ENCODE data around the gene DIAPH3.
"Not testable (repeated sequence)": the region's sequence is repeated elsewhere in the genome, so short reads cannot be mapped to it uniquely, and the experiment has no call there.

The DIAPH3 gene

DNA sequence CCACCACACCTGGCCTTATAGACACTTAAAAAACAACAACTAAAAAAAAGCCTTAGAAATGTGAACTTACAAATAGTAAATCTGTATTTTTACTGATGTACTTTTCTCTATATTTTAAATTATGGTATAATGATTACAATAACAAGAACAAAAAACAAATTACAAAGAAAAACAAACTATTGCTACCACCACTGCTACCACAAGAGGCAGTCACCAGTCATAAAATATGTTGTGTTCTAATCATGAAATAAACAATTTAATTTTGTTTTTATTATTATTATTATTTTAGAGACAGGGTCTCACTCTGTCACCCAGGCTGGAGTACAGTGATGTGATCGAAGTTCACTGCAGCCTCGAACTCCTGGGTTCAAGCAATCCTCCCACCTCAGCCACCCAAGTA lies 72.2 kb downstream of the DIAPH3 start:
- no peak for DNase-seq

DNA sequence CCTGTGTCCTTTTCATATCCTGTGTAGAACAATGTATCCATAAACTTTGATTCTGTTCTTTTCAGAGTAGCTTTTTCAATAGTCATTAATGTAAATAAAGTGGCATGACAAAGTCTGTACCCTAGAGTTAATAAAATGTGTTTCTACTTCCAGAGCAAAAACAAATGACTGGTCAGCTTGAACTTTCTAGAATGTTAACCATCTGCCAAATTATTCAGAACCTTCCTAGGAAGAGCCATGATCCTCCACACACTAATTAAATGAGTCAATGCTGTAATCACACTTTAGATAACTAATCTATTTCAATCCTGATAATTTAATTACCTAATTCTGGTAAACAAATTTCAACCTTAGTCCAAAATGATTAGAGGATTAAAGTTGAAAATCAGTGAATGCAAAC lies 73.2 kb downstream of the DIAPH3 start:
- no peak for DNase-seq

DNA sequence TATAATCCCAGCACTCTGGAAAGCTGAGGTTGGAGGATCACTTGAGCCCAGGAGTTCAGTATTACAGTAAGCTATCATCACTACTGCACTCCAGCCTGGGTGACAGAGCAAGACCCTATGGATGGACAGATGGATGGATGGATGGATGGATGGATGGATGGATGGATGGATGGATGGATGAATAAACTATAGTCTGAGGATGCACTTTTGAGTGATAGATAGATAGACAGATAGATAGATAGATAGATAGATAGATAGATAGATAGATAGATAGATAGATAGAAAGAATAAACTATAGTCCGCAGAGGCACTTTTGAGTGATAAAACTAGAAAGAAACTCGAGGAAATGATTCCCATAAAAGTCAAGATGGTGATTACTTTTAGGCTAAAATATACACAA lies 79.9 kb downstream of the DIAPH3 start:
- DNase-seq, result not testable (repeated sequence)

DNA sequence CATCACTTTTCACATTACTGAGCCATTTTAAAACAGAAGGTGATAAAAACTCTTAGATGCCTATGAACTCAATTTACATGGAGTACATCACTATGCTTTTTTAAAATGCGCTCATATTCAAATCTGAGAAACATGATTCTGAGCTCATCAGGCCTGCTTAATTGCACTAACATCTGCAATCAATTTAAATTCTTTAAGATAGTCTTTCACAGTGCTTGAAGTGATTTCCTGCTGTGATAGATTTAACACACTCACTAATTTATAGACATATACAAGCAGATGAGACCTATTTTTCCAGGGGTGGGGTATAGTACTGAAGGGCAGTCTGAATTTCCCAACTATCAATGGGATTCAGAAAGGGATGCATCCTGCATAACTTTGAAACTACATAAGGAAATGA lies 82.9 kb downstream of the DIAPH3 start:
- DNase-seq, result no peak

DNA sequence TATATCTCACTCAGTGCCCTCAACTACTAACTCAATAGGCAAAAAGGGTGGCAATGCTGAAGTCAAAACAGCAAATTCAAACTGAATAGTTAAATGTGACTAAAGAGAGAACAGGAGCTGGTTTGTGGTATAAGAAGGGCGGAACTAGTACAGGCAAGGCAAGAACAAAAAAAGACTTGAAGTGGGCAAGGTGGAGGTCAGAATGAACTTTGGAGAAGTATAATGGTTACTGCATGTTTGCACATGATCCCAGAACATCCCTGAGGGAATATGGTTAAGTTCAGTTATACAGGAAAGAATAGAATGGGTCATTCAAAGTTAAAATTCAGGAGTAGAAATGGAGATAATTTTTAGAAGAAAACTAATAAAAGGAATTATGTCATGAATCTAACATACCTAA lies 85.5 kb downstream of the DIAPH3 start:
- no peak for DNase-seq

DNA sequence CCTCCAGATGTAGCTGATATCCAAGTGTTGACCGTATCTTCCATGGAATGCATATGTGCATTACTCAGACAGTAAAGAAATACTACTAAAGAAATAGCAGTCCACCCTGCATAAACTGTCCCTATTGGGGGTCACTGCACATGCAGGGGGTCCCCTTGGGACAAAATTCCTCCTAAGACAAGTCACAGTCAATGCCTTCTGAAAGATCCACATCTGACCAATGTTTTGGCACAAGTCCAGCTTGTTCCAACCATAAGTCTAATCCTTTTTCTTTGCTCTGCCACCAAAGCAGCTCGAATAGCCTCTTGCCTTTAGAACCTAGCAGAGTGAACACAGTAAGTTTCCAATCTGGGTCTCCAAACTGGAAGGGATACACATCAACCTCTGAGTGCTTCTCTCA lies 87.9 kb downstream of the DIAPH3 start:
- DNase-seq, result no peak

DNA sequence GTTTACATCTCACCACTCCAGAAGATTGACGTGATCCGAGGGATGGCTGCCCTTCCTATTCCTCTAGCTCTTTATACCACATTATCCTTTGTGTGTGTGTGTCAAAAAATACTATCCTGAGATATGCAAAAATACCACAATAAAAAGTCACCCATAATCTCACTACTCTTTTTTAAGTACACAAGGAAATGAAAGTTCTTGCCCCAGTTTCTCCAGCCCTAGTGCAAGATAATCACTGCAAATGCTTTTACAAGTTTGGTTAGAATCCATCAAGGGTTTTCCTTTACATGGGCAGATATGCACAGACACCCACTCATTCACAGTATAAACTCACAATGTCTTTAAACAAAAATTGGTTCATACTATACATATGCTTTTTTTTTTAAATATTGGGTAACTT lies 89.3 kb downstream of the DIAPH3 start:
- DNase-seq, result no peak

DNA sequence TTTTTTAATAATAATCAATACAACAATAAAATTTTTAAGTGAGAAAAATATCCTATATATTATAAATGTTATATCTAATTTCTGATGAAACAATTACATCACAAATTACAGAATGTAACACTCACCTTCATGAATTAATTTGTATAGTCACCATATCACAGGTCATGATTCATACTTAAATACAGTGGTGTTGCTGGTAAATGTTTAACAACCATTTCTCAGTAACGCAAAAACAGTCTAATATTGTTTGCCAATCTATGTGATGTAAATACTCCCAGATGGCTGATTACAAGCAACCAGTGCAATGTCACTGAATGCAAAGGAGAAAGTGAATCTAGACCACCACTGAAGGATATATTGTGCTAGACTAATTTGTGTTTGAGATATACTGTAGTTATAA lies 97.5 kb downstream of the DIAPH3 start:
- DNase-seq, result no peak

DNA sequence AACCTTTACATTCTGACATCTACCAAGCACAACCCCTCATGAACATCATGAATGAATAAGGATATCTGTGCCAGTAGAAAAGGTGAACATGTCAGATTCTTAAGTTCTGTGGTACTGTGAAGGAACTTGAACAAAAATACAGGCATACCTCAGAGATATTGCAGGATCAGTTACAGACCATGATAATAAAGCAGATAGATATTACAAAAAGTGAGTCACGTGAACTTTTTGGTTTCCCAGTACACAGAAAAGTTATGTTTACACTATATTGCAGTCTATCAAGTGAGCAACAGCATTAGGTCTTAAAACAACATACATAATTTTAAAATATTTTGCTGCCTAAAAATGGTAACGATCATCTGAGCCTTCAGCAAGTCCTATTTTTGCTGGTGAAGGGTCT lies 101.2 kb downstream of the DIAPH3 start:
- no peak for DNase-seq

DNA sequence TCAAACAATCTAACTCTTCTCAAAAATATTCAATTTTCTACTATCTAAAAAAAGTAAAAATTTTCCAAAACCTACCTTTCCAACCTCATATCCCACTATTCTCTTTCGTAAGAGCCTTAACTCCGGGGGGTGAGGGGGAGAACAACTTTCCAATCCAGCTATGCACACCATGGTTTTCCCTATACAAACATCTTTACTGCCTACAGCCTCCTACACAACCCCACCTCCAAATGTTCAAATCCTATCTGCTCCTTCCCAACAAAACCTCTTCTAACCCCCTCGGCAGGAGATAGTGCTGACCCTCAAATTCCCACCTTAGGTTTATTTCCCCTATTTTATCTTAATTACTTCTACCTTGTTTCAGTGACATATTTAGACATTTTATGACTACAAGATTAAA lies 102.0 kb downstream of the DIAPH3 start:
- DNase-seq, result no peak

DNA sequence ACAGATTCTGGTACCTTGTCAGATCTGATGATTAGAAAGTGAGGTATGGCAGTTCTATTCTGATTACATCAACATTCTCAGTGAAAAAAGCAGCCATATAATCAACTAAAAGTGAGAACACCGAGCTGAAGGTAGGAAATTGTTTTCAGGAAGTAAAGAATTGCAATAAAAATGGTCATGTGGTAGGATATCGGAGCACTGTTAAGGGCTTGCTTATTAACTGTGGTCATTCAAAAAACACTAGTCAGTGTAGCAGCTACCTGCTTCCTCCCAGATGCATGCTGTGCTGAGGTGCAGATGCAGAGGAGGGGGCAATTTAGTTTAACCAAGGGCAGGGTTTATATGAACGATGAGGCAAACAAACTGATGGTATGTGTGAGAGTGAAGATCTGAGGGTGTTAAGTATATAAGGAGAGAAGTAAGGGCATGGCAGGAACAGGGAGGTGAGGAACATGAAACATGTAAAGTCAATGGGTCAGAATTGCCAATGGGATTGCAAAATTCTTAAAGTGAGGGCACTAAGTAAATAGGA lies 111.9 kb downstream of the DIAPH3 start:
- no peak for DNase-seq

DNA sequence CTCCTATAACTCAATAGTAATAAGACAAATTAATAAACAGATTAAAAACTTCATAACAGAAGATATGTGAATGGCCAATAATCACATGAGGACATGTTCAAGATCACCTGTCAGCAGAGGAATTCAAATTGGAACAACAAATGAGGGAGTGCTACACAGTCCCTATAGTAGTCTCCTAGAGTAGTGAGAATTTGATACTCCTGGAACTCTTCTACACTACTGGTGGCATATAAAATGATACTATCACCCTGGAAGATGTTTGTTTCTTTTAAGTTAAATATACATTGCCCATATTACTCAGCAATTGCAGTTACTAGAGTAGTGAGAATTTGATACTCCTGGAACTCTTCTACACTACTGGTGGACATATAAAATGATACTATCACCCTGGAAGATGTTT lies 115.4 kb downstream of the DIAPH3 start:
- not testable (repeated sequence) for DNase-seq

DNA sequence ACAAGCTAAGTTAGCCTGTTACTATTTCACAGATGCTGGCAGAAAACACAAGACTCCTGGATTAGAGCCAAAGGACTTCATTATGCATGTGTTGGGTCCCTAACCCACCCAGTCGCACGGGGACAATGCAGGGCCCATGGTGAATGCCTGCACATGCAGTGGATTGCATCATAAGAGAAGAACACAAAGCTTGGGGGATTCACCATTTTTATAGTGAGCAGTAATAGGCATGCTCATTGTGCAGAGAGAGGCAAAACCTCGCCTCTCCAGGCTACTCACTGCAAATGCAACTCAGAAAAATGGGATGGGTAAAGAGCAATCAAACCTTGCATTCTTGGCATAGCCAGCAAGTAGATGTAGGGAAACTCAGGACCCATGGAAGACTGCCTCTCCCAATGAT lies 115.8 kb downstream of the DIAPH3 start:
- DNase-seq, result no peak

DNA sequence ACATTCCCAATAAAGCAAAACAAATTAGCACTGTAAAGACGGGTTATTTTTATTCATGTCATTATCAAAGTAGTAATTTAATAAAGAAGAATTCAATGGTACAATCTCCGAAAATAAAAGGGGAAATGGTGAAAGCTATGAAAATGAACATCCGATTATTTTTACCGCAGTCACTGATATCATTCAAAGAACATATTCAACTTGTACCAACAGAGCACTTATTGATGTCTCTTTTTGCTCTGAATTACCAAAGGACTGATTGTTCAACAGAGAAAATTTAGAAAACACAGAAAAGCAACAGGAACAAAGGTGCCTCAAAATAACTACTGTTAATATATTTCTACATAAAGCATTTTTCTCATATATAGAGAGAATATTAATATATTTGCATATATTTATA lies 119.4 kb downstream of the DIAPH3 start:
- no peak for DNase-seq

DNA sequence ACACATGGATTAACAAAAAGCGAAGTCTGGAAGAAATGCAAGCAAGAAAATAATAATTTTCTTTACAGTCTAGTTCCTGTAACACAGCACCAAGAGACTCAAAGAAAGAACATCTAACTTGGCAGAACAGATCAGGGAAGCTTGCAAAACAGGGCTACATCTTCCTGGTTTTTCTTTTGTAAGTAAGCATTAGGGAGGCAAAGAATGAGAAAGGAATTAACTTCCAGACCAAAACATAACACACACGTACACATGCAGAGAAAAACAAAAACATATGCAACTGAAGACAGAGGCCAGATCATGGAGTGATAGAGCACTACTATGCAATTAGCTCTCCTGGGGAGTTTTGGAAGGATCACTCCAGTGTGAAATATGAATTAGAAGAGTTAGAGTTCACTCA lies 120.5 kb downstream of the DIAPH3 start:
- no peak for DNase-seq

DNA sequence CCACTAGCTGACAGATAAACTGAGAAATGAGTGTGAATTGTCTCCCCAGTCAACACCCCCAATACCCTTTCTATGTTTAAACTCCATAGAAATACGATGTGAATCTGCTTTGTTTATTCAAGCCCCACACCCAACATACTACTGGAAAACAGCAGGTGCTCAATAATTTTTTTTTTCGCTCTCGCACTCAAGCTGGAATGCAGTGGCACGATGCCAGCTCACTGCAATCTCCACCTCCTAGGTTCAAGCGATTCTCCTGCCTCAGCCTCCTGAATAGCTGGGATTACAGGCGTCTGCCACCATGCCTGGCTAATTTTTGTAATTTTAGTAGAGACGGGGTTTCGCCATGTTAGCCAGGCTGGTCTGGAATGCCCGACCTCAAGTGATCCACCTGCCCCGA lies 123.1 kb downstream of the DIAPH3 start:
- not testable (repeated sequence) for DNase-seq

DNA sequence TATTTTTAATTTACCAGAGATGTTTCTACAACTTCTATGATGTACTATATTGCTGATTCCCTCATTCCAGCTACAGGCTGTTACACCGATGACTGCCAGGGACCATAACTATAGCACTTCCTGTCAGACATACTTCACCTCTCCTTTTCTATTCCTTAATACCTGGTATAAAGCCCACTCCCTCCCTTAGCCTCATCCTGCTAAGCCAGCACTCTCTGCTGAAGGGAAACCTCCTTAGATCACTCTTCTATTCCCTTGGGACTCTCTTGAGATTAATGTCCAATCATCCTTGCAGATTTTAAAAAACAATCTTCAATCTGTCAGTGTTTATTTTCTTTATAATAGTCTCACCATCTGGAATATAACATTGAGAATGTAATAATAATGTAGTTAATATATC lies 127.9 kb downstream of the DIAPH3 start:
- no peak for DNase-seq

DNA sequence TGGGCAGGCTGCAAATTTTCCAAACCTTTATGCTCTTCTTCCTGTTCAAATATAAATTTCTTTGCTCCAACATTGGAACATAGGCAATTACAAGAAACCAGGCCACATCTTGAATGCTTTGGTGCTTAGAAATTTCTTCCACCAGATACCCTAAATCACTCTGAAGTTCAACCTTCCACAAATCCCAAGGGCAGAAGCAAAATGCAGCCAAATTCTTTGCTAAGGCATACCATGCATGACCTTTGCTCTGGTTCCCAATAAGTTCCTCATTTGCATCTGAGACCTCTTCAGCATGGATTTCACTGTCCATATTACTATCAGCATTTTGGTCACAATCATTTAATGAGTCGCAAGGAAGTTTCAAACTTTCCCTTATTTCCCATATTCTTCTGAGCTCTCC lies 130.9 kb downstream of the DIAPH3 start:
- DNase-seq, result no peak

DNA sequence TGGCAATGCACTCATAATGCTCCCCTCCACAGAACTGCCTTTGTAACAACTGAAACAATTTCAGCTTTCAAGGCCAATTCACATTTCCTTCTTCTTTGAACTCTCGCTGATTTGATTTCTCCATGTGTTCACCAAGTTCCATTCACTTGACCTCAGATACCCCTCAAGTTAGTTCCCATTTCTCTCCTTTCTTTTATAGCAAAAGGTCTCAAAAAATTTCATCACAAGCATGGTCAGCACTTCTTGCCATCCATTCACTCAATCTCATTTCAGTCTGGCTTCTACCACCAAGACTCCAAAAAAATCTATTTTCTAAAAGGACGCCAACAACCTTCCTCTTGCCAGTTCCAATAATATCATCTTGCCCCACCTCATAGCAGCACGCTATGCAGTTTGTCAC lies 135.7 kb downstream of the DIAPH3 start:
- DNase-seq, result no peak

DNA sequence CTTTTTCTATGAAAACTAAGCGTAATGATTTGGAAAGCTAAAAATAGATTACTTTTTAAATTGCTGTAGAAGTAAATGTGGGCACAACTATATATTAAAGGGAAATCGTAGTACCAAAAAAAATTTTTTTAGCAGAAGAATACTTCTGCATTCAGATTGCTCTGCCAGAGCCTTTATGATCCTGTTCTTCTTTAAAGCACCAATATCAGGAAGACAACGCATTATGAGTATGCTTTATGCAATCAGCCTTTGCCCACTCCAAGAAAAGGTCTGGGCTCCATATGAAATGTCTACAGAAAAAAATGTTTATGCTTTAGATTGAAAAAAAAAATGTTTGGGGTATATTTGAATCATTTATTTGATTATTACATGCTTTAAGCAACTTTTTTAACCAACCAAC lies 137.4 kb downstream of the DIAPH3 start:
- DNase-seq, result no peak

DNA sequence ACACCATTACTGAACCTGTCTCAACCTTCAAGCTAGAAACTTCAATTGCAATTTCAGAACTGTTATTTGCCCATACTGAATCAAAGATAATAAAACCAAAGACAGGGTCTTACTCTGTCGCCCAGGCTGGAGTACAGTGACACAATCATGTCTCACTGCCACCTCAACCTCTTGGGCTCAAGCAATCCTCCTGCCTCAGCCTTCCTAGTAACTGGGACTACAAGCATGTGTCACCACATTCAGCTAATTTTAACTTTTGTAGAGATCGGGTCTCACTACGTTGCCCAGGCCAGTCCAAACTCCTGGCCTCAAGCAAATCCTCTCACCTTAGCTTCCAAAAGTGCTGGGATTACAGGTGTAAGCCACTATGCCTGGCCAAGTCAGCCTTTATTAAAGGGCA lies 143.4 kb downstream of the DIAPH3 start:
- DNase-seq, result no peak

DNA sequence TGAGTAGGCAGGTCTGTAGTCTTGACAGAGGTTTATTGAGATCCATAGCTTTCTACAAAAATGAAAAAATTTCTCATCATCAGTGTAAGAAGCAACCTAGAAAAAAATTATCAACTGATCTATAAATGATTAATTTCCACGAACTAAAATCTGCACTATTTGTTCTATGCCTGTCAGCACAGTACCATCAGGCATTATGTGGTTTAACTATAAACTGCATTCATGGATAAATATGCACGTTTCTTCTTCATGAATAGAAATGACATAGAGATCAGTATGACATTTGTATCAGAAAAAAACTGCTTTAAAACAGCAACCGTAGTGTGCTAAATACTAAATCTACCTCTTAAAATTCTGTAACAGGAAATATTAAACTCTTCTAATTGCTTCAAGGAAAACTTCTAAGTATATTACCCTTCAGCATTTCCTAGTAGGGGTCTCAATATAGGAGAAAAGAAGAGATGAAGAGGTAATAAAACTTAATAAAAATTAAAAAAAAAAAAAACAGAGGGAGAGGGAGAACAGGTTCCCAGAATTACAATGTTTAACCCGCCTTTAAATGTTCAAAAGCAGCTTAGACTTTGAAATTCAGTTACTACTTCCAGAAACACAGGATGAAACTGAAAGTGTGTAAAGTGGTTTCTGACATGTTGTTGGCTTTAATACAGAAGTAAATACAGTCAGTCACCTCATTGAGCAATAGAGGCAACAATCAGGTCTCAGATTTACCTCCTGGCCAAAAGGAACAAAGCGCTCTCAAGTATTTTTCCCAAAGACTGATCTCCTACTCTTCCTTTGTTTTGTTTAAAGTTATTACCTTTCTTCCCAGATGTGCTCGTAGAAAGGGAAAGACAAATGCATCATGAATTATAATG lies 144.4 kb downstream of the DIAPH3 start:
- no peak for DNase-seq

DNA sequence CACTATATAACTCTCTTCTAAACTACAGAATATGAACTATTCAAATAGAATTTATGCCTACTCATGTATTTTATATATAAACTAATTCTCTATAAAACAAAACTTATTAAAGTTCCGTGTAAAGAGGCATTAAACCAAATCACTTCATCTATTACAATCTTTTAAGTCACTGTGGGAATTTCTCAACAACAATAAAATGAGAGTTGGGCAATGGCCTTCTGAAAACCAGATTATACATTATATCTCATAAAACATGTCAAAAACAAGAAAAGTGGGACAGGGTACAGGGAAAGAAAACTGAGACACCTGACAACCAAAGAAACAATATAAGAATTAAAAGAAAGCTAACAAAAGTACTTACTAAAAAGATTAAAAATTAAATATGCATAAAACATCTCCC lies 145.2 kb downstream of the DIAPH3 start:
- no peak for DNase-seq

DNA sequence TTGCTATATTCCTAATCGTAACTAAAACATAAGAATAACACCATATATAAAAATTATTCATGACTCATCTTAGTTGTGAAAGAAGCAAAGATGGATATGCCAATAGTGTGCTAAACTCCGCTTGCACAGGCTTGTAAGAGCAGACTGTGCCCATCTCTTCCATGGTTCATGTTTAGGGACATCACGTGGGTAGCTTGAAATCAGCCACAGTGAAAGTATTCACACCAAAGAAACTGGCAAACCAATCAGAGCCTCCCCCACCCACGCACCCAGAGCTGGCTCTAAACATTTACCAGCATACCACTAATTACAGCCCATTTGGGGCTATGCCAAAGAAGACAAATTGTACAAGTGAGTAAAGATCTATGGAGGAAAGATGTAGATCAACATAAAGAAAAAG lies 147.5 kb downstream of the DIAPH3 start:
- no peak for DNase-seq

DNA sequence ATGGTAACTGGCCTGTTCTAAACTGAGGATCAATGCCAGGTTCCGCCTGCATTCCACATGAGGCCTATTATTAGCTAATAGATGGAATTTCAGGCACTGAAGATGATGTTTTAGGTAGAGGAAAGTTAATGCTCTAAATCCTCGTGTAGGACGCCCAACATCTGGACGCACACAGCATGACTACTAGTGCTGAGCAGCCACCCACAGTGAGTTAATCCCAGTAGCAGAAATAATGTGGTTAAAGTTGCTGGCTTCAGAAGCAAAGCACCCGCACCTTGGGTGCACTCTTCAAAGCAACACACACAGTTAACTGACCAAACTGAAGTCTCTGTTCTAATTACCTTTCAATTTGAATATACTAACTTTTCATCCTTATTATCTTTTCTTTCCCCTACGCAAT lies 150.6 kb downstream of the DIAPH3 start:
- DNase-seq, result no peak
